Stimulated activated CD4-positive, alpha-beta T cell treated with anti-CD3 and anti-CD28 coated beads, Interleukin-12 subunit alpha, Interleukin-12 subunit beta, amount 100 ng/mL, for 24 hours (primary cell): ENCODE data around the gene WEE2.
"Not testable (repeated sequence)": the region's sequence is repeated elsewhere in the genome, so short reads cannot be mapped to it uniquely, and the experiment has no call there.

Experiments
- DNase-seq, 2 experiments: peaks; one replicate each; pipeline ENCODE4 v3.0.0-alpha.2; 2020; ENCODE audit warnings: low read depth in 2 of 2

Gene WEE2

GRCh38 chr7:141714571-141714970 is 6.4 kb downstream of the WEE2 start:
- DNase-seq, result no peak

- DNase-seq, result no peak
These were observed 6.9 kb downstream of the WEE2 start for GRCh38 chr7:141715018-141715417.

GRCh38 chr7:141715794-141716689 is 7.9 kb downstream of the WEE2 start:
- no peak for DNase-seq

GRCh38 chr7:141717450-141717849 is 9.3 kb downstream of the WEE2 start:
- no peak for DNase-seq

- no peak for DNase-seq
These were observed 14.4 kb downstream of the WEE2 start for GRCh38 chr7:141722529-141722928.

GRCh38 chr7:141729020-141729419 is 20.9 kb downstream of the WEE2 start:
- DNase-seq, result no peak

GRCh38 chr7:141731476-141732149 is 23.5 kb downstream of the WEE2 start:
- DNase-seq, result no peak

GRCh38 chr7:141737118-141737835 is 29.1 kb downstream of the WEE2 start:
- DNase-seq, result no peak

GRCh38 chr7:141737836-141738591 is 29.9 kb downstream of the WEE2 start, which contains the start of gene SSBP1:
TSS of gene SSBP1 (plus strand) at chr7:141738358. CDS start at chr7:141739167, 809 bp downstream.
- peak; percentile 83 to 87 for DNase-seq

- DNase-seq, result no peak
These were observed 30.4 kb downstream of the WEE2 start for GRCh38 chr7:141738592-141739013.

- no peak for DNase-seq
These were observed 31.1 kb downstream of the WEE2 start for GRCh38 chr7:141739250-141739649.

- no peak for DNase-seq
These were observed 34.1 kb downstream of the WEE2 start for GRCh38 chr7:141742229-141742628.

GRCh38 chr7:141744131-141744530 is 36.0 kb downstream of the WEE2 start:
- DNase-seq, result no peak

GRCh38 chr7:141748396-141748795 is 40.2 kb downstream of the WEE2 start:
- DNase-seq, result no peak

GRCh38 chr7:141751904-141752303 is 43.8 kb downstream of the WEE2 start:
- not testable (repeated sequence) for DNase-seq

- no peak for DNase-seq
These were observed 44.5 kb downstream of the WEE2 start for GRCh38 chr7:141752634-141753033.

- no peak for DNase-seq
These were observed 46.8 kb downstream of the WEE2 start for GRCh38 chr7:141754939-141755338.

GRCh38 chr7:141763797-141764196 is 55.6 kb downstream of the WEE2 start, which contains the start of gene TAS2R3:
TSS of gene TAS2R3 (plus strand) at chr7:141764097. CDS start at chr7:141764159, 62 bp downstream.
- no peak for DNase-seq

GRCh38 chr7:141770083-141770583 is 62.0 kb downstream of the WEE2 start:
- DNase-seq, result not testable (repeated sequence)

- no peak for DNase-seq
These were observed 68.2 kb downstream of the WEE2 start, which contains the start of gene TAS2R4 for GRCh38 chr7:141776374-141776773. TSS of gene TAS2R4 (plus strand) at chr7:141776674. CDS start at chr7:141778489, 1,815 bp downstream.
